Cardiac fibroblast (primary cell): ENCODE results near the gene CANT1.
"Not testable (repeated sequence)": the region's sequence is repeated elsewhere in the genome, so short reads cannot be mapped to it uniquely, and the experiment has no call there.

Experiments
- DNase-seq, 2 donors: peaks; one replicate each; pipeline versions ENCODE4 v3.0.0 to v3.0.0-alpha.2; 2010; ENCODE audit warnings: low read depth in 2 of 2
- H3K4me3 ChIP-seq, 2 donors: replicated peaks in 1 of 2; 1 replicate in 1 of 2; 2 replicates in 1 of 2; pipeline ENCODE4 v1.5.1; 2011; ENCODE audit warnings: low read depth in 2 of 2, low read length in 2 of 2, mild to moderate bottlenecking in 2 of 2, moderate library complexity in 1 of 2
- CTCF ChIP-seq: IDR thresholded peaks from one replicate; pipeline ENCODE4 v1.5.1; 2011; ENCODE audit warnings: low read depth, mild to moderate bottlenecking, low read length, inconsistent platforms

CANT1 gene

DNA sequence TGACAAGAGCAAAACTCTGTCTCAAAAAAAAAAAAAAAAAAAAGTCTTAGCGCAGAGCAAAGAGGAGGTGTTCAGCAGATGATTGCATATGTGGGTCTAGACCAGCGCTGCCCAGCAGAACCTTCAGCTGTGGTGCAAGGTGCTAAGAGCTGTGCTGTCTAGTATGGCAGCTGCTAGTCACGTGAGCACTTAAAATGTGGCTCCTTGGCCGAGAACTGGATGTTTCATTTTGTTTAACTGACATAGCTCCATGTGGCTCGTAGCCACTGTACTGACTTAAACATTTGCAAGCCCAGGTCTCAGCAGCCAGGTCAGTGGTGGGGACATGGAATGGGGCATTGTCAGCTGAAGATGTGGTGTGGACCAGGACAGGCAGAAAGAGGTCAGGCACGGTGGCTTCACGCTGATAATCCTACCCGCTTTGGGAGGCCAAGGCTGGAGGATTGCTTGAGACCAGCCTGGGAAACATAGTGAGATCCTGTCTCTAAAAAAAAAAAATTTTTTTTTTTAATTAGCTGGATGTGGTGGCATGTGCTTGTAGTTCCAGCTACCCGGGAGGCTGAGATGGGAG lies 23.6 kb upstream of the CANT1 start:
- no peak overlapping the region for H3K4me3 ChIP-seq
- TF ChIP-seq CTCF, result no peak
- DNase-seq, result no peak

DNA sequence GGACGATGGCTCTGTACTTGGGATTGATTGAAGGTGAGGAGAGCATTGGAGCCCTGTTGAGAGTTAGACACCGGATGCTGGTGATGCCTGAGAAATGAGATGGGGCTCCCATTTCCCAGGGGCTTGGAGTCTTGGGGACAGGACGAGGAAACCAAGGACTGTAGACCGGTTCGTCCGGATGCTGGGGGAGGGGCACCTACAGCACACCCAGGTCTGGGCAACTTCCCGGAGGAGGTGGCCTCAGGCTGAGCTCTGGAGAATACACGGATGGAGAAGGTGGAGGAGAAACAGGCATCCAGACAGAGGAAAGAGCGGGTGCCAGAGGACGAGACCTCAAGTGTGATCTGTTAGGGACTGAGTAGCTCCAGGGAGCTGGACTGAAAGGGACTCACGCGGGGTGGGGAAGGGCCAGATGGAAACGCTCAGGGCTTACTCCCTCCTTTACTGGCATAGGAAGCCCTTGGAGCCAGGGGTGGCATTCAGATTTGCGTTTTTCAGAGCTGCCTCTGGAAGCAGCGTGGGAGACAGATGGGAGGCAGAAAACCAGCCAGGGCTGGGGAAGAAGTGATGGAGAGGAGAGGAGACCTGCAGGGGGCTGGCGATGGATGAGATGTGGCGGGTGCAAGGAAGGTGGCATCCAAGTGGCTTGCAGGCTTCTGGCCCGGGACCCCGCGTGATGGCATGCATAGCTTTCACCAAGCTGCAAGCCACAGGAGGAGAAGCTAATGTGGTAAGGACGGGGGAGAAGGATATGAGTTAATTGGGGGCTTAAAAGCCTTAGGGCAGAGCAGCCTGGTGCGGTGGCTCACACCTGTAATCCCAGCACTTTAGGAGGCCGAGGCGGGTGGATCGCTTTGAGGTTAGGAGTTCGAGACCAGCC lies 22.7 kb upstream of the CANT1 start:
- no peak for DNase-seq
- TF ChIP-seq CTCF, result no peak

GRCh38 chr17:79030636-79031035 lies 21.1 kb upstream of the CANT1 start:
- H3K4me3 ChIP-seq, DNase-seq: not testable (repeated sequence)

More for the DNA sequence above, 22.7 kb upstream of the CANT1 start:
- no peak overlapping the region for H3K4me3 ChIP-seq

DNA sequence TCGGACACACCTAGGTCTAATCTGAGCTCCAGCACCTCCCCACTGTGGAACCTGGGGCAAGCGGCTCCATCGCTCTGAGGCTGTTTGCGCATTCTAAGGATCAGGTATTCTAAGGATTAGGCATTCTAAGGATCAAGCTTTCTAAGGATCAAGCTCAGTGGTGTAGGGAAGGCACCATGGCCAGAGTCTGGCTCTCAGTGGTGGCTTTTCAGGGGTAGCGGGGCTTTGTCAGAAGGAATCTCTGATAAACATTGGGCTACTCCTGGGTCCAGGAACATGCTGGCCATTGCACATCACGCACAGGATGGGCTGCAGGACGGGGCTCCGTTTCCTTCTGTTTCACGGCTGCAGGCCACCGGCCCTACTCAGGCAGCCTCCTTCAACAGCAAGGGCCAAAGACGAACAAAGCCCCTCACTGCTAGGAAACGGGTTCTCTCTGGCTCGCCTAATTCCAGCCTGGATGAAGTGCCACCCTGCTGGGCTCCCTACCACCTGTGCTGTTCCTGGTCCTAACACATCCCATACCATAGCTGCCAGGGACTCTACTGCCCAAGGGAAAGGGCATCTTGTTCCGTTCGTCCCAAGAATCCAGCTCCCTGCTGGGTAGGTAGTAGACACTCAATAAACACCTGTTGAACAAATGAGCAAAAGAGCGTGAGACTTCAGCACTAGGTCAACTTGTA lies 19.9 kb upstream of the CANT1 start:
- no peak overlapping the region for H3K4me3 ChIP-seq
- no peak for TF ChIP-seq CTCF

GRCh38 chr17:79028496-79029326 lies 19.1 kb upstream of the CANT1 start:
- peak; percentile 23 for TF ChIP-seq CTCF
- DNase-seq, result peak in 1 of 2 donors; percentile 62
- H3K4me3 ChIP-seq, result no peak overlapping the region

More for the DNA sequence above, 19.9 kb upstream of the CANT1 start:
- no peak for DNase-seq

DNA sequence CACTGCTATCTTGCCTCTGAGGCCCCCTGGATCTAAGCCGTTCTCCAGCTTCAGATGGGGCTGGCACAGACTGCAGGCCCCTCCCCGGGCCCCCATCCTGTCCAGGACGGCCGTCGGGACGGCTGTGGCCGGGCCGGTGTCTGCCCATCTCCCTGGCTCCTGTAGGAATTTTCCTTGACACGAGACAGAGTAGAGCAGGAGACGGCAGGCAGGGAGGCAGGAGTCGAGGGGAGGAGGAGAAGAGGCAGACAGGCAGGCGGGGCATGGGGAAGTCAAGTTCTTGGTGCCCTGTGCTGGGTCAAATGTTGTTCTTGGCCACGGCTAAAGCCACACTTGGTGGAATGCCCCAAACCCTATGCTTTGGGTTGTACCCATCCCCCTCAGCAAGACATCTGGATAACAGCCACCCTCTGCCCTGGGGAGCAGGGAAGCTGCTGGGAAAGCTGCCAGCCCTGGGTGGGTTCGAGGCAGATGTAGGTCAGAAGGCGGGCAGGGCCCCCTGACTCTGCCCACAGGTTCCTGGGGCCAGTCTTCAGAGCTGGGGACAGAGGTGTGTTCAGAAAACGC lies 18.4 kb upstream of the CANT1 start:
- peak; percentile 45 to 93 for DNase-seq
- H3K4me3 ChIP-seq, result peak overlapping the region in 1 of 2 donors; percentile 86
- TF ChIP-seq CTCF, result no peak
